Tibial nerve (tissue), 4 donors: ENCODE measurements around the gene APEH. TPM values are rescaled to one million over a fixed set of nuclear protein-coding genes. Genes with fewer than 3 reads are reported as not detected.

ENCODE experiments used
- DNase-seq, 2 donors: peaks; one replicate each; pipeline ENCODE4 v3.0.0-alpha.2; 2019; ENCODE audit warnings: low spot score in 2 of 2
- H3K27ac ChIP-seq, 4 donors: fragments of 200-600 bp; sonication (generic) in 3 of 4; one replicate each; pipeline ENCODE4 v1.5.1; 2017 to 2019; ENCODE audit warnings: mild to moderate bottlenecking in 1 of 4
- H3K27me3 ChIP-seq, 2 donors: fragments of 200-600 bp; sonication (generic) in 1 of 2; one replicate each; pipeline versions ENCODE4 v1.5.1 to v1.6.0; 2017 to 2019
- H3K36me3 ChIP-seq, 3 donors: fragments of 200-600 bp; sonication (generic); one replicate each; pipeline ENCODE4 v1.5.1; 2018 to 2019
- H3K4me1 ChIP-seq, 4 donors: fragments of 200-600 bp; sonication (generic) in 3 of 4; one replicate each; pipeline ENCODE4 v1.5.1; 2017 to 2019
- H3K4me3 ChIP-seq, 4 donors: fragments of 200-600 bp; sonication (generic) in 3 of 4; one replicate each; pipeline ENCODE4 v1.5.1; 2017 to 2019; ENCODE audit warnings: mild to moderate bottlenecking in 1 of 4, moderate library complexity in 1 of 4
- H3K9me3 ChIP-seq, 4 donors: fragments of 200-600 bp; sonication (generic) in 3 of 4; one replicate each; pipeline ENCODE4 v1.5.1; 2017 to 2019
- CTCF ChIP-seq, 5 experiments: fragments of 200-600 bp in 3 of 5; fragments of 450-650 bp in 2 of 5; sonication (generic) in 3 of 5; IDR thresholded peaks; one replicate each; pipeline ENCODE4 v1.5.1; 2016 to 2019; ENCODE audit warnings: antibody characterized with exemption in 5 of 5, mild to moderate bottlenecking in 3 of 5, moderate library complexity in 2 of 5
- EP300 ChIP-seq, 2 donors: sonication (generic); formaldehyde crosslinking; IDR thresholded peaks; one replicate each; pipeline ENCODE4 v1.6.1; 2017; ENCODE audit warnings: antibody characterized with exemption in 2 of 2, mild to moderate bottlenecking in 1 of 2
- POLR2A ChIP-seq, 2 donors: fragments of 450-650 bp; IDR thresholded peaks; one replicate each; pipeline ENCODE4 v1.6.1; 2017; ENCODE audit warnings: antibody characterized with exemption in 2 of 2, mild to moderate bottlenecking in 2 of 2, moderate library complexity in 2 of 2
- WGBS, 2 donors: methylation state at CpG; one replicate each; pipeline ENCODE4 v1.1.5; 2018; 5-methylcytosine and 5-hydroxymethylcytosine counted together
- total RNA-seq, 4 donors: library from RNA; depleted of rRNA; stranded (reverse); fragments of >200 nt; gene quantifications; one replicate each; pipeline ENCODE4 v1.1.0, GENCODE V29; 2016

The APEH gene
- total RNA-seq, 4 donors from 2014 or later, result 64.0 to 77.7 (median 65.8) TPM

GRCh38 chr3:49656541-49657112 lies 17.5 kb upstream of the APEH start:
- peaks cover 0 to 22% (median 0%) of the 10 kb centered on the region in 3 donors for H3K36me3 ChIP-seq
- no peak overlapping the region for H3K4me3 ChIP-seq
- TF ChIP-seq CTCF (IDR thresholded peaks at IDR 0.05), result no peak
- no peak for TF ChIP-seq POLR2A (IDR thresholded peaks at IDR 0.05)
- TF ChIP-seq EP300 (IDR thresholded peaks at IDR 0.05), result no peak
- H3K27ac ChIP-seq, result no peak overlapping the region
- H3K4me1 ChIP-seq, result no peaks in the 10 kb centered on the region
- H3K27me3 ChIP-seq, result no peaks in the 10 kb centered on the region
- WGBS, 2 donors, result 51 to 62% methylated on average over 12 to 13 of the region's 18 CpGs
- DNase-seq, result no peak
- H3K9me3 ChIP-seq, result no peaks in the 10 kb centered on the region

- Histone ChIP-seq H3K36me3 (peaks cover 0 to 16% (median 0%) of the 10 kb centered on the region in 3 donors), H3K4me3 (no peak overlapping the region), H3K27ac (no peak overlapping the region), H3K9me3 (no peaks in the 10 kb centered on the region), H3K27me3 (no peaks in the 10 kb centered on the region), H3K4me1 (no peaks in the 10 kb centered on the region)
- TF ChIP-seq EP300 (IDR thresholded peaks at IDR 0.05) (no peak), POLR2A (IDR thresholded peaks at IDR 0.05) (no peak)
- DNase-seq, result no peak
- 91% methylated on average over 33 to 35 of the region's 36 CpGs for WGBS, 2 donors
Observed at GRCh38 chr3:49657208-49657915, 16.8 kb upstream of the APEH start.

GRCh38 chr3:49658711-49659110 lies 15.4 kb upstream of the APEH start:
- Histone ChIP-seq H3K27ac (no peak overlapping the region), H3K4me3 (no peak overlapping the region), H3K36me3 (peaks cover 0 to 8% (median 0%) of the 10 kb centered on the region in 3 donors), H3K27me3 (no peaks in the 10 kb centered on the region), H3K9me3 (no peaks in the 10 kb centered on the region), H3K4me1 (no peaks in the 10 kb centered on the region)
- no peak for TF ChIP-seq EP300 (IDR thresholded peaks at IDR 0.05)
- WGBS, 2 donors, result 86 to 88% methylated on average over 2 of the region's 2 CpGs
- no peak for DNase-seq

- no peaks in the 10 kb centered on the region for H3K9me3 ChIP-seq
- no peaks in the 10 kb centered on the region for H3K27me3 ChIP-seq
- H3K27ac ChIP-seq, result no peak overlapping the region
- WGBS, 2 donors, result 76 to 81% methylated on average over 4 of the region's 4 CpGs
- H3K4me3 ChIP-seq, result no peak overlapping the region
- H3K36me3 ChIP-seq, result peaks cover 0 to 8% (median 0%) of the 10 kb centered on the region in 3 donors
- H3K4me1 ChIP-seq, result no peaks in the 10 kb centered on the region
- TF ChIP-seq POLR2A (IDR thresholded peaks at IDR 0.05) (no peak), CTCF (IDR thresholded peaks at IDR 0.05) (no peak), EP300 (IDR thresholded peaks at IDR 0.05) (no peak)
- no peak for DNase-seq
Observed at GRCh38 chr3:49659756-49660155, 14.4 kb upstream of the APEH start.

GRCh38 chr3:49661281-49661680 lies 12.9 kb upstream of the APEH start:
- TF ChIP-seq EP300 (IDR thresholded peaks at IDR 0.05), result no peak
- no peak for TF ChIP-seq CTCF (IDR thresholded peaks at IDR 0.05)
- no peak for TF ChIP-seq POLR2A (IDR thresholded peaks at IDR 0.05)
- 87 to 89% methylated on average over 13 to 14 of the region's 14 CpGs for WGBS, 2 donors
- peaks cover 0 to 5% of the 10 kb centered on the region in 2 donors for H3K27me3 ChIP-seq
- no peak for DNase-seq
- peaks cover 0 to 8% (median 0%) of the 10 kb centered on the region in 3 donors for H3K36me3 ChIP-seq
- no peak overlapping the region for H3K27ac ChIP-seq
- H3K9me3 ChIP-seq, result no peaks in the 10 kb centered on the region
- H3K4me3 ChIP-seq, result no peak overlapping the region
- no peaks in the 10 kb centered on the region for H3K4me1 ChIP-seq

- H3K9me3 ChIP-seq, result no peaks in the 10 kb centered on the region
- H3K36me3 ChIP-seq, result peaks cover 0 to 8% (median 0%) of the 10 kb centered on the region in 3 donors
- no peak overlapping the region for H3K27ac ChIP-seq
- H3K4me1 ChIP-seq, result no peaks in the 10 kb centered on the region
- no peak overlapping the region for H3K4me3 ChIP-seq
- no peak for DNase-seq
- peaks cover 0 to 6% of the 10 kb centered on the region in 2 donors for H3K27me3 ChIP-seq
- 87 to 89% methylated on average over 21 to 22 of the region's 22 CpGs for WGBS, 2 donors
- TF ChIP-seq EP300 (IDR thresholded peaks at IDR 0.05) (no peak), CTCF (IDR thresholded peaks at IDR 0.05) (no peak), POLR2A (IDR thresholded peaks at IDR 0.05) (no peak)
Observed at GRCh38 chr3:49662021-49662420, 12.1 kb upstream of the APEH start.
